Stimulated activated CD8-positive, alpha-beta memory T cell treated with anti-CD3 and anti-CD28 coated beads, Interleukin-7, amount 100 ng/mL, for 4 hours (primary cell): Measurements from ENCODE around the gene BCAS3.

Experiments
- DNase-seq, 2 donors: peaks; one replicate each; pipeline ENCODE4 v3.0.0-alpha.2; 2020; ENCODE audit warnings: low read depth in 2 of 2

The BCAS3 gene

GRCh38 chr17:61064087-61064951 lies 386.7 kb downstream of the BCAS3 start:
- no peak for DNase-seq

- no peak for DNase-seq
Observed at GRCh38 chr17:61065263-61065773, 387.7 kb downstream of the BCAS3 start.

GRCh38 chr17:61066062-61066461 lies 388.4 kb downstream of the BCAS3 start:
- DNase-seq = no peak

GRCh38 chr17:61070649-61071048 lies 393.0 kb downstream of the BCAS3 start:
- DNase-seq = no peak

GRCh38 chr17:61072648-61073047 lies 395.0 kb downstream of the BCAS3 start:
- DNase-seq = no peak

- DNase-seq = no peak
Observed at GRCh38 chr17:61073131-61073530, 395.5 kb downstream of the BCAS3 start.

GRCh38 chr17:61073799-61074513 lies 396.3 kb downstream of the BCAS3 start:
- DNase-seq = no peak

- no peak for DNase-seq
Observed at GRCh38 chr17:61075988-61076387, 398.3 kb downstream of the BCAS3 start.

GRCh38 chr17:61076621-61077031 lies 399.0 kb downstream of the BCAS3 start:
- DNase-seq = no peak

GRCh38 chr17:61081959-61082358 lies 404.3 kb downstream of the BCAS3 start:
- no peak for DNase-seq

- no peak for DNase-seq
Observed at GRCh38 chr17:61084260-61084659, 406.6 kb downstream of the BCAS3 start.

- no peak for DNase-seq
Observed at GRCh38 chr17:61087024-61087423, 409.4 kb downstream of the BCAS3 start.

GRCh38 chr17:61088556-61088955 lies 410.9 kb downstream of the BCAS3 start:
- no peak for DNase-seq

- no peak for DNase-seq
Observed at GRCh38 chr17:61091096-61091495, 413.4 kb downstream of the BCAS3 start.

GRCh38 chr17:61097781-61098180 lies 420.1 kb downstream of the BCAS3 start:
- DNase-seq = no peak

- DNase-seq = no peak
Observed at GRCh38 chr17:61106354-61106753, 428.7 kb downstream of the BCAS3 start.

GRCh38 chr17:61116577-61116976 lies 438.9 kb downstream of the BCAS3 start:
- DNase-seq = no peak

- no peak for DNase-seq
Observed at GRCh38 chr17:61117983-61118382, 440.3 kb downstream of the BCAS3 start.

GRCh38 chr17:61118871-61119270 lies 441.2 kb downstream of the BCAS3 start:
- DNase-seq = no peak

- no peak for DNase-seq
Observed at GRCh38 chr17:61122326-61122913, 444.8 kb downstream of the BCAS3 start.

- DNase-seq = no peak
Observed at GRCh38 chr17:61124562-61124961, 446.9 kb downstream of the BCAS3 start.

GRCh38 chr17:61126473-61127249 lies 449.0 kb downstream of the BCAS3 start:
- DNase-seq = no peak
